ENCODE data around the gene PCCA. TPM values are rescaled to one million over a fixed set of nuclear protein-coding genes. Genes with fewer than 3 reads are reported as not detected.
A peak's percentile ranks its signal among the peaks of the same experiment; 100 is the strongest.

Gene PCCA
- total and polyA plus RNA-seq, 2 of the 13 experiments (the other 11 are each of a cell fraction or from before 2014, with no cell fraction given): 15.0 to 32.2 TPM

- TF ChIP-seq ZNF557 (CRISPR knock-in tag; IDR thresholded peaks at IDR 0.05): no peak
- TF ChIP-seq NFE2L1 (CRISPR knock-in tag; IDR thresholded peaks at IDR 0.05; ENCODE audit: borderline replicate concordance): no peak
- TF ChIP-seq ZNF775 (CRISPR knock-in tag; IDR thresholded peaks at IDR 0.05; ENCODE audit: borderline replicate concordance): no peak
- TF ChIP-seq ZMYM4 (CRISPR knock-in tag; IDR thresholded peaks at IDR 0.05): peak; percentile 62
- no peak for TF ChIP-seq ZNF556 (CRISPR knock-in tag; IDR thresholded peaks at IDR 0.05; ENCODE audit: borderline replicate concordance)
- no peak for TF ChIP-seq TBP (CRISPR knock-in tag; IDR thresholded peaks at IDR 0.05)
- no peak for TF ChIP-seq RARG (CRISPR knock-in tag; IDR thresholded peaks at IDR 0.05; ENCODE audit: low read depth)
- peak; percentile 71 for TF ChIP-seq TEAD3 (CRISPR knock-in tag; optimal IDR thresholded peaks at IDR 0.05; ENCODE audit: borderline replicate concordance)
- no peak for TF ChIP-seq ZNF724P (CRISPR knock-in tag; IDR thresholded peaks at IDR 0.05; ENCODE audit: borderline replicate concordance)
- TF ChIP-seq SMC3 (IDR thresholded peaks at IDR 0.05; ENCODE audit: low read length): no peak
- no peak for TF ChIP-seq ZNF337 (CRISPR knock-in tag; IDR thresholded peaks at IDR 0.05; ENCODE audit: borderline replicate concordance, low read depth)
- no peak for TF ChIP-seq TP53 (CRISPR knock-in tag; conservative IDR thresholded peaks at IDR 0.05)
- TF ChIP-seq ELK4 (CRISPR knock-in tag; IDR thresholded peaks at IDR 0.05; ENCODE audit: borderline replicate concordance): no peak
- no peak for TF ChIP-seq GTF3A (CRISPR knock-in tag; conservative IDR thresholded peaks at IDR 0.05)
- TF ChIP-seq ZNF605 (CRISPR knock-in tag; IDR thresholded peaks at IDR 0.05): no peak
- TF ChIP-seq ZNF747 (CRISPR knock-in tag; IDR thresholded peaks at IDR 0.05; ENCODE audit: borderline replicate concordance): no peak
- no peak for TF ChIP-seq HDAC6 (IDR thresholded peaks at IDR 0.05; ENCODE audit: low read depth, low read length)
- TF ChIP-seq SP1 (IDR thresholded peaks at IDR 0.05): no peak
- TF ChIP-seq SP1 (CRISPR knock-in tag; IDR thresholded peaks at IDR 0.05): no peak
- no peak for TF ChIP-seq PHB2 (IDR thresholded peaks at IDR 0.05; ENCODE audit: partially characterized antibody)
- TF ChIP-seq NFKBIZ (CRISPR knock-in tag; IDR thresholded peaks at IDR 0.05): no peak
- TF ChIP-seq SRSF1 (optimal IDR thresholded peaks at IDR 0.05; ENCODE audit: low read depth, low read length): no peak
- no peak for TF ChIP-seq SCMH1 (CRISPR knock-in tag; IDR thresholded peaks at IDR 0.05; ENCODE audit: borderline replicate concordance)
- TF ChIP-seq ZNF547 (CRISPR knock-in tag; IDR thresholded peaks at IDR 0.05): no peak
- peak; percentile 45 for TF ChIP-seq ASH2L (IDR thresholded peaks at IDR 0.05; ENCODE audit: insufficient read length, low read depth, low read length)
- peak; percentile 27; the same call in 1 of the 2 replicates for TF ChIP-seq NCOA2 (CRISPR knock-in tag; IDR thresholded peaks at IDR 0.05)
- no peak for TF ChIP-seq KLF13 (CRISPR knock-in tag; IDR thresholded peaks at IDR 0.05)
- TF ChIP-seq ADNP (CRISPR knock-in tag; IDR thresholded peaks at IDR 0.05): no peak
- TF ChIP-seq TAF15 (IDR thresholded peaks at IDR 0.05; ENCODE audit: low read depth, low read length, poor library complexity, severe bottlenecking): no peak
- no peak for TF ChIP-seq CSRNP2 (CRISPR knock-in tag; conservative IDR thresholded peaks at IDR 0.05; ENCODE audit: low read depth)
- no peak for TF ChIP-seq MNT (IDR thresholded peaks at IDR 0.05)
Measured at GRCh38 chr13:100517135-100517534, 428.2 kb downstream of the PCCA start (continued).
